Left colon (tissue), 2 donors: ENCODE data around the gene PARP15. TPM values are rescaled to one million over a fixed set of nuclear protein-coding genes. Genes with fewer than 3 reads are reported as not detected.

Source experiments
- ATAC-seq: fragments of 200-7000 bp; cut with Tn5 transposase; one replicate; pipeline ENCODE4 v1.9.1; 2020; ENCODE audit warnings: mild to moderate bottlenecking, moderate library complexity
- DNase-seq, 2 donors: peaks; one replicate each; pipeline ENCODE4 v3.0.0-alpha.2; 2020
- intact Hi-C, 2 donors: fragments of 100-400 bp; cut with DNase I in 1 of 2; cut with micrococcal nuclease in 1 of 2; formaldehyde crosslinking; loops; one replicate each; pipeline versions ENCODE4 v1.11.2 to v1.14.0; 2022; cut with DNase I, micrococcal nuclease
- total RNA-seq, 2 donors: library from RNA; stranded (reverse); fragmentation: NEBNext Ultra II Directional; extraction: Animal tissue kit (Norgen Biotek cat#: 25700); gene quantifications; one replicate each; pipeline ENCODE4 v1.2.1, GENCODE V29; 2021
- donor health status: DM: no; HTN: no; CAD: no.
- donor health status: DM: yes; HTN: yes; CAD: no.

Gene PARP15
- total RNA-seq, 2 donors from 2014 or later = 0.70 to 1.4 TPM

- ATAC-seq (no peak), DNase-seq (no peak)
- intact Hi-C loops = no loop called here
Measured at GRCh38 chr3:122603056-122603455, 25.6 kb downstream of the PARP15 start.

- no peak for DNase-seq
- no peak for ATAC-seq
- intact Hi-C loops = no loop called here
Measured at GRCh38 chr3:122606330-122606729, 28.9 kb downstream of the PARP15 start.

GRCh38 chr3:122608916-122609315 is 31.5 kb downstream of the PARP15 start:
- no peak for DNase-seq
- intact Hi-C loops = no loop called here
- no peak for ATAC-seq

DNA sequence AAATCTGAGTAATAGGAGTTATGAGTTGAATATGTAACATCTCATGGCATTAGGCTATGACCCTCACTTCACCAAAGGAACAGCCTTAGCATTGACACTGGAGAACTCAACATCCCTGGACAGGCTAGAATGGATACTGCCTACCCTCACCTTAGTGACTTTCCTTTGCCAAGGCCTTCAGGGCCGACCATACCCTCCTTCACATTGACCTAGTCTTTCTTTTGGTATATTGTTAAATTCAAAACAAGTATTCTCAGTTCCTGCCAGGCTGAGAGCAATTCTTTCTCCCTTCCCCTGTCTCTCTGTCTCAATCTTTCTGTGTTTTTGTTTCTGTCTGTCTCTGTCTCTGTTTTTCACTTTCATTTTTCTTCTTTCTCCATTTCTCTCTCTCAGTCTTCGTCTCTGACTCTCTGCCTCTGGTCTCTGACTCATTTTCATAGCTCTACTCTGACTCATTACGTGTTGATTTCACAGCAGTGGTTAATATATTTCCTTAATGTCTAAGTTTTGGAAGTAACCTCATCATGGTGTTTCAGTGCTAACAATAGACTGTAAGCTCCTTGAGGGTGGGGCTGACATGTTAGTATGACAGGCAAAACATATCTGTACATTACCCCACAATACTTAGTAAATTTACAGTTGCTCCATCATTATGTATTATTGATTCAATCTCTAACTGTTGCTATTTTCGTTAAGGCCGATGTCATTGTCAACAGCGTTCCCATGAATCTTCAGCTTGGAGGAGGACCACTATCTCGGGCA is 32.5 kb downstream of the PARP15 start:
- ATAC-seq = no peak

DNA sequence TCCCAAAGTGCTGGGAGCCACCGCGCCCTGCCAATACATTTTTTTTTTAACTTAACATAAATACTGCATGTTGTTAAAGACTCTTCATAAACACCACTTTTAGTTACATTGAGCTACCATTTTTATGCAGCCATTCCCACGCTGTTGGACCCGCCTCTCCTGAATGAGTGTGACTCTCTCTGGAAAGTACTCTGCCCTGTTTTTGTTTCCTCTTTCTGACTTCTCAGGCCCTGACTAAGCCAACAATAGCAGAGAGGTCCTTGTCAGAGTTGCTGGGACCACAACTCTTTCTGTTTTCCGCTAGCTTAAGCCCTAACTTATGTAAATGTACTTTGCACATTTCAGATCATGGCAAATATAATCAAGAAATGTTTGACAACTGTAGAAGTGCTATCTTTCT is 35.2 kb downstream of the PARP15 start:
- DNase-seq (no peak), ATAC-seq (no peak)
- intact Hi-C loops = no loop called here

More for the DNA sequence above, 32.5 kb downstream of the PARP15 start:
- DNase-seq = no peak
- intact Hi-C loops = no loop called here

GRCh38 chr3:122615303-122615702 is 37.9 kb downstream of the PARP15 start:
- DNase-seq (no peak), ATAC-seq (no peak)
- intact Hi-C loops = no loop called here

- ATAC-seq (no peak), DNase-seq (no peak)
- intact Hi-C loops = no loop called here
Measured at GRCh38 chr3:122618614-122619013, 41.2 kb downstream of the PARP15 start.

GRCh38 chr3:122619040-122619439 is 41.6 kb downstream of the PARP15 start:
- no peak for ATAC-seq
- intact Hi-C loops = no loop called here
- no peak for DNase-seq

GRCh38 chr3:122620399-122620798 is 42.9 kb downstream of the PARP15 start:
- intact Hi-C loops = no loop called here
- no peak for DNase-seq
- no peak for ATAC-seq

DNA sequence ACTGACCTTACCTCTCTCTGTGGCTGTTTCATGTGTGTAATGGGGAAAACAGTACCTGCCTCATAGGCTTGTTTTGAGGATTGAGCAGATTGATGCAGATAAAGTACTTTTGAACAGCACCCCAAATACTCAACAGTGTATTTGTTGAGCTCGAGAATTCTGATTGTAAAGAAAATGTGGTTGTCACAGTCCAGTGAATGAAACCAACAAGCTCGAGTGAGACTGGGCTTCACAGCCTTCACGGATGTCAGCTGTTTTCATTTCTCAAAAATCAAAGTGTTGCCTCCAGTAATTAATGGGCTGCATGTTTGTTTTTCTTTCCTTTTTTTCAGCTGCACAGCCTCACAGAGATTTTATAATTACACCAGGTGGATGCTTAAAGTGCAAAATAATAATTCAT is 43.7 kb downstream of the PARP15 start:
- intact Hi-C loops = no loop called here
- ATAC-seq = no peak
- DNase-seq = no peak

- no peak for DNase-seq
- intact Hi-C loops = no loop called here
- no peak for ATAC-seq
Measured at GRCh38 chr3:122623031-122623829, 45.8 kb downstream of the PARP15 start.

DNA sequence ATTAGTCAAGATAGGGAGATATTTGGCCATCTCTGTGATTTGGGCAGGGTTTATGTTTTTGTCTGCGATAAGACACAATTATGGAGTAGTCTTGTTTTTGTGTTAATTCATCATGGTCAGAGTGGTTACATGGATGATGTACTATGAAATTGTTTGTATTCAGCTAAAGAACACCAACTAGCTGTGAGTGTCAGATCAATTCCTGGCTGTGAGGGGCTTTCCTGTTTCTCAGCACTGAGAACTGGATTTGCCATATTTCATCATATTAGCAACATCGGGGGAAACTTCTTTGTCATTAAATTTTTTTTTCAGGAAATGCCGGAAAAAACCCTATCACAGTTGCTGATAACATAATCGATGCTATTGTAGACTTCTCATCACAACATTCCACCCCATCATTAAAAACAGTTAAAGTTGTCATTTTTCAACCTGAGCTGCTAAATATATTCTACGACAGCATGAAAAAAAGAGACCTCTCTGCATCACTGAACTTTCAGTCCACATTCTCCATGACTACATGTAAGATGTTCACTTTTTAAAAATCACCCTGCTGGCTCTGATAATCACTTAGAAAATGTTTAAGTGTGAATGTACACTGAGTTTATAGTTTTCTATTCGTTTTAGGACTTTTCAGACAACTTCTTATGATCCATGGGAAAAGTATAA is 49.2 kb downstream of the PARP15 start:
- ATAC-seq = no peak
- intact Hi-C loops = no loop called here
- no peak for DNase-seq

GRCh38 chr3:122627301-122627700 is 49.9 kb downstream of the PARP15 start:
- ATAC-seq (no peak), DNase-seq (no peak)
- intact Hi-C loops = no loop called here

DNA sequence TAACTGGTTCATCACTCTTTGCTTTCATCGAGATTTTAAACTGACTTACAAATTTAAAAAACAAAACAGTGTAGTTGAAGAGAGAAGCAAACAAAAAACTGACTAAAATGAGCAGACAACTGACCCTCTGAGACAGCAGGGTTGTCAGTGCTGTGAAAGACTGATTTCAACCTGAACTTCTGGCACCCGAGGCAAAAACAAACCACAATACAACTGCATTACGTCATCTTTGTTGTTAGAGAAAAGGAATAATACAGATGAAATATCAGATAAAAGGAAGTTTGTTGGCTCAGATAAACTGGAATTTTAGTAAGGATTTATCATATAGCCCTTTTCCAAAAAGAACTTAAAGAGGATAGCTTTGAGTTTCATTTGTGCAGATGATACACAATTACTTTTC is 51.1 kb downstream of the PARP15 start:
- intact Hi-C loops = no loop called here
- ATAC-seq (no peak), DNase-seq (no peak)

DNA sequence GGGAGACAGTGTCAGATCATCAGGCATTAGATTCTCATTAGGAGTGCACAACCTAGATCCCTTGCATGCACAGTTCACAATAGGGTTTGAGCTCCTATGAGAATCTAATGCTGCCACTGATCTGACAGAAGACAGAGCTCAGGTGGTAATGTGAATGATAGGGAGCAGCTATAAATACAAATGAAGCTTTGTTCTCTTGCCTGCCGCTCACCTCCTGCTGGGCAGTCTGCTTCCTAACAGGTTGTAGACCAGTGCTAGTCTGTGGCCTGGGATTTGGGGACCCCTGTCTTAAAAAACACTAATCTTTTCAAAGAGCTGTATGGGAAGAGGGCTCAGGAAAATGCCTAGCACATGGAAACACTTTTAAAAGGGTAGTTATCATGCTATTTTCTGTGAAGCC is 52.3 kb downstream of the PARP15 start:
- intact Hi-C loops = no loop called here
- DNase-seq (no peak), ATAC-seq (no peak)

DNA sequence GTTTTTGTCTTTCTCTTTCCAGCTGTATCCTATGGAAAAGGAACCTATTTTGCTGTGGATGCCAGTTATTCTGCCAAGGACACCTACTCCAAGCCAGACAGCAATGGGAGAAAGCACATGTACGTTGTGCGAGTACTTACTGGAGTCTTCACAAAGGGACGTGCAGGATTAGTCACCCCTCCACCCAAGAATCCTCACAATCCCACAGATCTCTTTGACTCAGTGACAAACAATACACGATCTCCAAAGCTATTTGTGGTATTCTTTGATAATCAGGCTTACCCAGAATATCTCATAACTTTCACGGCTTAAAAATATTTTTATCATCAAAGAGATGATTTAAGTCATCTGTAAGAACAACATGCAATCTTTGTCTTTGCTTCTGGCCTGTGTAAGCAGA is 58.3 kb downstream of the PARP15 start:
- ATAC-seq = no peak
- no peak for DNase-seq
- intact Hi-C loops = no loop called here

DNA sequence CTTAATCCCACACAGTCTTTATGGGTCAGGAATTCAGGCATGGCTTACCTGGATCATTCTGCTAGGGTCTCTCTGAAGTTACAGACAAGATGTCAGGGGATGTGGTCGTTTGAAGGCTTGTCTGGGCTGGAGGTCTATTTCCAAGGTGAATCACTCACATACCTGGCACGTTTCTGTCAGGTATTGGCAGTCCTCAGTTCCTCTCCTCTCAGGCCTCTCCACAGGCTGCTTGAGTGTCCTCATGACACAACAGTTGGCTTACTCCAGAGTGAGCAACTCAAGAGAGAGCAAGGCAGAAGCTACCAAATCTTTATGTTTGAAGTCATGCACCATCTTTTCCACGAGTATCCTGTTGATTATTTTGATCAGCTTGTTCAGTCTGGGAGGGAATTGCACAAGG is 59.2 kb downstream of the PARP15 start:
- DNase-seq (no peak), ATAC-seq (no peak)
- intact Hi-C loops = no loop called here

- DNase-seq (no peak), ATAC-seq (no peak)
- intact Hi-C loops = no loop called here
Measured at GRCh38 chr3:122640437-122640999, 63.1 kb downstream of the PARP15 start.

- ATAC-seq (no peak), DNase-seq (no peak)
- intact Hi-C loops = no loop called here
Measured at GRCh38 chr3:122642935-122643334, 65.5 kb downstream of the PARP15 start.
